GM23248 (cell line): ENCODE results near the gene RHOB. TPM values are rescaled to one million over a fixed set of nuclear protein-coding genes. Genes with fewer than 3 reads are reported as not detected.

Source experiments
- DNase-seq: peaks from one replicate; pipeline ENCODE4 v3.0.0-alpha.2; 2015
- H2AFZ ChIP-seq: fragments of 200-600 bp; sonication (generic); 2 replicates; pipeline ENCODE4 v1.6.1; 2016; ENCODE audit warnings: antibody characterized with exemption
- H3F3A ChIP-seq: fragments of 200-600 bp; sonication (generic); 2 replicates; pipeline ENCODE4 v1.6.1; 2016; ENCODE audit warnings: mild to moderate bottlenecking, antibody characterized with exemption, mixed run types; ENCODE audit not compliant: insufficient read depth
- H3K27ac ChIP-seq: fragments of 200-600 bp; sonication (generic); 2 replicates; pipeline ENCODE4 v1.5.1; 2016; ENCODE audit warnings: mild to moderate bottlenecking
- H3K27me3 ChIP-seq: fragments of 200-600 bp; sonication (generic); replicated peaks from 2 replicates; pipeline ENCODE4 v1.6.1; 2016; ENCODE audit warnings: mild to moderate bottlenecking; ENCODE audit not compliant: insufficient read depth
- H3K36me3 ChIP-seq: fragments of 200-600 bp; sonication (generic); 2 replicates; pipeline ENCODE4 v1.6.1; 2016; ENCODE audit warnings: low read depth, mild to moderate bottlenecking
- H3K4me1 ChIP-seq: fragments of 200-600 bp; sonication (generic); 2 replicates; pipeline ENCODE4 v1.6.1; 2016; ENCODE audit warnings: mild to moderate bottlenecking; ENCODE audit not compliant: insufficient read depth
- H3K4me2 ChIP-seq: fragments of 200-600 bp; sonication (generic); one replicate; pipeline ENCODE4 v1.6.1; 2016; ENCODE audit warnings: mild to moderate bottlenecking; ENCODE audit not compliant: unreplicated experiment
- H3K4me3 ChIP-seq: fragments of 200-600 bp; sonication (generic); 2 replicates; pipeline ENCODE4 v1.5.1; 2016; ENCODE audit warnings: mild to moderate bottlenecking
- H3K79me2 ChIP-seq: fragments of 200-600 bp; sonication (generic); 2 replicates; pipeline ENCODE4 v1.6.1; 2016; ENCODE audit warnings: mild to moderate bottlenecking; ENCODE audit not compliant: insufficient read depth
- H3K9ac ChIP-seq: fragments of 200-600 bp; sonication (generic); 2 replicates; pipeline ENCODE4 v1.6.1; 2016; ENCODE audit warnings: mild to moderate bottlenecking
- H3K9me2 ChIP-seq: fragments of 200-600 bp; sonication (generic); 2 replicates; pipeline ENCODE4 v1.6.1; 2016; ENCODE audit warnings: mixed run types, mild to moderate bottlenecking, moderate library complexity; ENCODE audit not compliant: insufficient read depth
- H3K9me3 ChIP-seq: fragments of 200-600 bp; sonication (generic); one replicate; pipeline ENCODE4 v1.6.1; 2017; ENCODE audit warnings: low read depth
- H4K20me1 ChIP-seq: fragments of 200-600 bp; sonication (generic); 2 replicates; pipeline ENCODE4 v1.6.0; 2016; ENCODE audit not compliant: insufficient read depth
- EZH2 ChIP-seq: fragments of 200-600 bp; sonication (generic); IDR thresholded peaks from 2 replicates; pipeline ENCODE4 v1.6.1; 2018; ENCODE audit warnings: antibody characterized with exemption, mild to moderate bottlenecking; ENCODE audit not compliant: insufficient read depth, poor library complexity, severe bottlenecking
- EZH2phosphoT487 ChIP-seq: fragments of 200-600 bp; sonication (generic); IDR thresholded peaks from 2 replicates; pipeline ENCODE4 v1.6.1; 2018; ENCODE audit warnings: antibody characterized with exemption, moderate library complexity, mild to moderate bottlenecking, low read depth; ENCODE audit not compliant: insufficient read depth
- WGBS, 2 experiments: methylation state at CpG; one replicate each; pipeline ENCODE4 v1.1.6; 2015 to 2017; ENCODE audit warnings: low lambda C conversion rate in 2 of 2, low coverage in 1 of 2; ENCODE audit errors: missing lambda C conversion rate in 2 of 2; 5-methylcytosine and 5-hydroxymethylcytosine counted together
- in situ Hi-C: fragments of 300-500 bp; cut with MboI; formaldehyde crosslinking; loops from 2 replicates; pipeline ENCODE4 v1.15.0; 2020
- polyA plus RNA-seq: library from polyadenylated mRNA; unstranded; fragments of >200 nt; fragmentation: Nextera tagmentation; extraction: Ambion mirVana; gene quantifications from 2 replicates; pipeline ENCODE4 v1.2.1, GENCODE V29; 2016
- total RNA-seq: library from RNA; depleted of rRNA; stranded (reverse); fragments of >200 nt; shearing (Covaris generic); gene quantifications from 2 replicates; pipeline ENCODE4 v1.2.3, GENCODE V29; 2014; rRNA removed

RHOB gene
- total RNA-seq (303 and 305 TPM in 2 replicates), polyA plus RNA-seq (45.6 and 47.8 TPM in 2 replicates)

DNA sequence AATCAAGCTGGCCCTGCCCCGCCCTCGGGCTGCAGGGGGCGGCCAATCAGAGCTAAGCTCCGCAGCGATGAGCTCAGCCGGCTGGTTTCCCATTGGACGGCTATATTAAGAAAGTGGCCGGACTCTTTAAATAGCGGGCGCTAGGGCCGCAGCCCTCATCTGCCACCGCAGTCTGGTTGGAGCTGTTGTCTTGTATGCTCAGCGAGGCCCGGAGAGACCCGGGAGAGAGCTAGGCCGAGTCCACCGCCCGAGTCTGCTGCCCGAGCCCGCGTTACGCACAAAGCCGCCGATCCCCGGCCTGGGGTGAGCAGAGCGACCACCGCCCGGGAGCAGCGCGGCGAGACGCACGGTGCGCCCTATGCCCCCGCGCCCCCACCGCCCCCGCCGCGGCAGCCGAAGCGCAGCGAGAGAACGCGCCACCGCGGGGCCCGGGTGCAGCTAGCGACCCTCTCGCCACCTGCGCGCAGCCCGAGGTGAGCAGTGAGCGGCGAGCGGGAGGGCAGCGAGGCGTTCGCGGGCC is at the start of gene RHOB:
RHOB (plus strand) TSS at position 158 of the 520 bp plus-strand sequence. CDS start 392 bp downstream, outside the sequence.
- in situ Hi-C loops, result no loop called here
- no peak within 1 kb of the TSS for H2AFZ ChIP-seq
- 0 to 1% methylated on average over 30 to 49 of the region's 60 CpGs for WGBS, 2 experiments

GRCh38 chr2:20397811-20398447 is 48.9 kb upstream of the RHOB start:
- Histone ChIP-seq H4K20me1 (no peaks in the 10 kb centered on the region), H3K9me2 (no peaks in the 10 kb centered on the region), H3K4me2 (no peak overlapping the region), H3K4me3 (no peak overlapping the region), H2AFZ (no peak overlapping the region), H3K9me3 (no peaks in the 10 kb centered on the region), H3F3A (no peaks in the 10 kb centered on the region), H3K27me3 (0 out of 2 replicates have a peak, but pooled peaks cover 3% of the 10 kb centered on the region), H3K79me2 (no peaks in the 10 kb centered on the region), H3K4me1 (no peaks in the 10 kb centered on the region), H3K27ac (no peak overlapping the region), H3K36me3 (no peaks in the 10 kb centered on the region), H3K9ac (no peak overlapping the region)
- 80 to 85% methylated on average over 5 of the region's 5 CpGs for WGBS, 2 experiments
- no peak for TF ChIP-seq EZH2
- TF ChIP-seq EZH2phosphoT487, result no peak
- no peak for DNase-seq
- in situ Hi-C loops, result loop anchor here (25.0 kb wide), 1 partner anchor 539 kb away; no protein-coding TSS in a partner anchor

More for the DNA sequence above, at the start of gene RHOB:
- no peaks in the 10 kb centered on the region for H3K27me3 ChIP-seq
- peak within 1 kb of the TSS; percentile 95 for H3K4me3 ChIP-seq
- peaks cover 40% of the 10 kb centered on the region for H3K79me2 ChIP-seq
- TF ChIP-seq EZH2phosphoT487 (no peak), EZH2 (no peak)
- H3K27ac ChIP-seq, result peak within 1 kb of the TSS; percentile 89
- peak within 1 kb of the TSS; percentile 96 for H3K4me2 ChIP-seq
- no peaks in the 10 kb centered on the region for H3K9me3 ChIP-seq
- H4K20me1 ChIP-seq, result peaks cover 12% of the 10 kb centered on the region; the same call in 1 of the 2 replicates
- no peaks in the 10 kb centered on the region for H3K9me2 ChIP-seq
- H3K9ac ChIP-seq, result peak within 1 kb of the TSS; percentile 94
- H3K4me1 ChIP-seq, result peaks cover 46% of the 10 kb centered on the region
- H3K36me3 ChIP-seq, result peaks cover 8% of the 10 kb centered on the region
- peaks cover 50% of the 10 kb centered on the region for H3F3A ChIP-seq
- DNase-seq, result peak; percentile 100

- Histone ChIP-seq H3K4me2 (no peak overlapping the region), H3K27me3 (0 out of 2 replicates have a peak, but pooled peaks cover 3% of the 10 kb centered on the region), H3F3A (no peaks in the 10 kb centered on the region), H4K20me1 (no peaks in the 10 kb centered on the region), H3K9me2 (no peaks in the 10 kb centered on the region), H3K9me3 (no peaks in the 10 kb centered on the region), H3K36me3 (no peaks in the 10 kb centered on the region), H2AFZ (no peak overlapping the region), H3K4me3 (no peak overlapping the region), H3K4me1 (no peaks in the 10 kb centered on the region), H3K27ac (no peak overlapping the region), H3K9ac (no peak overlapping the region), H3K79me2 (no peaks in the 10 kb centered on the region)
- in situ Hi-C loops, result loop anchor here (25.0 kb wide), 1 partner anchor 538 kb away; no protein-coding TSS in a partner anchor
- DNase-seq, result peak; percentile 66
- 57 to 63% methylated on average over 7 of the region's 7 CpGs for WGBS, 2 experiments
- TF ChIP-seq EZH2phosphoT487, result no peak
- no peak for TF ChIP-seq EZH2
Measured at GRCh38 chr2:20398956-20399567, 47.8 kb upstream of the RHOB start.

DNA sequence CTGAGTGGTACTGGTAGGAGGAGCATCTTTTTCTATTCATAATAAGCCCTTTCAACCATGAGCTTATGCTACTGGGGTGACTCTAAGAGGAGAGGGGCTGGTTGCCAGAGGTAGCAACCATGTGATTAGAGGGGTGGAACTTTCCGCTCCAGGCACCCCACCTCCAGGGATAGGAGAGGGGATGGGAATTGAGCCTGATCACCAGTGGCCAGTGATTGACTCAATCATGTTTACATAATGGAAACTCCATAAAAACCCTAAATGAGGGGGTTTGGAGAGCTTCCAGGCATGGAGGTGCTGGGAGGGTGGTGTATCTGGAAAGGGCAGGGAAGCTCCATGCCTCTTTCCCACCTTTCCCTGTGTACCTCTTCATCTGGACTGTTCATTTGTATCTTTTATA is 46.6 kb upstream of the RHOB start:
- Histone ChIP-seq H4K20me1 (no peaks in the 10 kb centered on the region), H3K36me3 (no peaks in the 10 kb centered on the region), H3F3A (no peaks in the 10 kb centered on the region), H2AFZ (no peak overlapping the region), H3K27ac (no peak overlapping the region), H3K27me3 (no peaks in the 10 kb centered on the region), H3K9me2 (no peaks in the 10 kb centered on the region), H3K4me2 (no peak overlapping the region), H3K79me2 (no peaks in the 10 kb centered on the region), H3K4me3 (no peak overlapping the region), H3K9me3 (no peaks in the 10 kb centered on the region), H3K4me1 (no peaks in the 10 kb centered on the region), H3K9ac (no peak overlapping the region)
- in situ Hi-C loops, result no loop called here
- no peak for DNase-seq
- no peak for TF ChIP-seq EZH2
- no peak for TF ChIP-seq EZH2phosphoT487
- WGBS, 2 experiments, result 75 to 89% methylated on average over 1 of the region's 1 CpG
